Caco-2 (cell line): ENCODE results near the gene KPNA4. TPM values are rescaled to one million over a fixed set of nuclear protein-coding genes. Genes with fewer than 3 reads are reported as not detected.

Source experiments
- BruUV-seq: library from RNA; stranded (reverse); fragments of 400-500 nt; replicated peaks from 2 replicates; lab custom pipeline; 2021; lab: Mats Ljungman, UMichigan
- CTCF ChIA-PET: fragments of 300-600 bp; sonication (Branson Sonifier 250); formaldehyde crosslinking; loops from one replicate; lab custom pipeline; 2022; ENCODE audit warnings: antibody characterized with exemption; lab: Charles Lee
- POLR2A ChIA-PET: fragments of 300-600 bp; sonication (Branson Sonifier 250); formaldehyde crosslinking; loops from one replicate; lab custom pipeline; 2022; ENCODE audit warnings: antibody characterized with exemption; lab: Charles Lee
- DNase-seq, 2 experiments: peaks; one replicate each; pipeline versions ENCODE4 v3.0.0 to v3.0.0-alpha.2; 2020 to 2022
- H3K27me3 ChIP-seq: replicated peaks from 2 replicates; pipeline ENCODE4 v1.6.0; 2011; ENCODE audit warnings: low read length; ENCODE audit not compliant: control insufficient read depth, insufficient read depth
- H3K36me3 ChIP-seq: 2 replicates; pipeline ENCODE4 v1.5.1; 2011; ENCODE audit warnings: low read length; ENCODE audit not compliant: control insufficient read depth, insufficient read depth
- H3K4me1 ChIP-seq: fragments of 250-450 bp; sonication (Bioruptor Pico); 2 replicates; pipeline ENCODE4 v1.5.1; 2020; ENCODE audit warnings: mild to moderate bottlenecking
- H3K4me3 ChIP-seq: 2 replicates; pipeline ENCODE4 v1.5.1; 2011; ENCODE audit warnings: low read depth, mild to moderate bottlenecking, control low read depth, low read length
- H3K9me3 ChIP-seq: fragments of 250-450 bp; sonication (Bioruptor Pico); 2 replicates; pipeline ENCODE4 v1.5.1; 2020; ENCODE audit warnings: mild to moderate bottlenecking, moderate library complexity
- H3K27ac Mint-ChIP-seq: one replicate; pipeline ENCODE4 v1.8.0; 2022; ENCODE audit warnings: mixed read lengths; ENCODE audit not compliant: unreplicated experiment
- H3K27me3 Mint-ChIP-seq: one replicate; pipeline ENCODE4 v1.8.0; 2022; ENCODE audit warnings: mixed read lengths; ENCODE audit not compliant: insufficient read depth, unreplicated experiment
- H3K36me3 Mint-ChIP-seq: one replicate; pipeline ENCODE4 v1.8.0; 2022; ENCODE audit warnings: mild to moderate bottlenecking, mixed read lengths; ENCODE audit not compliant: insufficient read depth, unreplicated experiment
- H3K4me1 Mint-ChIP-seq: one replicate; pipeline ENCODE4 v1.8.0; 2022; ENCODE audit warnings: low read depth, mixed read lengths; ENCODE audit not compliant: unreplicated experiment
- H3K4me3 Mint-ChIP-seq: one replicate; pipeline ENCODE4 v1.8.0; 2022; ENCODE audit warnings: mild to moderate bottlenecking, moderate library complexity, mixed read lengths; ENCODE audit not compliant: unreplicated experiment
- H3K9me3 Mint-ChIP-seq: one replicate; pipeline ENCODE4 v1.8.0; 2022; ENCODE audit warnings: mixed read lengths; ENCODE audit not compliant: unreplicated experiment
- CTCF ChIP-seq, 2 experiments: fragments of 200-600 bp in 1 of 2; IDR thresholded peaks; 1 replicate in 1 of 2; 2 replicates in 1 of 2; pipeline versions ENCODE4 v1.5.1 to v1.8.0; 2011 to 2022; ENCODE audit warnings: antibody characterized with exemption in 1 of 2, control low read depth in 1 of 2, inconsistent platforms in 1 of 2, low read depth in 1 of 2, low read length in 1 of 2, mild to moderate bottlenecking in 1 of 2, moderate library complexity in 1 of 2; ENCODE audit not compliant: insufficient read depth in 1 of 2, severe bottlenecking in 1 of 2, unreplicated experiment in 1 of 2
- intact Hi-C: fragments of 100-400 bp; cut with micrococcal nuclease; formaldehyde crosslinking; loops from one replicate; pipeline ENCODE4 v1.10.0; 2022; ENCODE audit not compliant: unreplicated experiment
- total RNA-seq: library from RNA; stranded (reverse); gene quantifications from 2 replicates; pipeline ENCODE4 v1.2.3, GENCODE V29; 2022

Gene KPNA4
- total RNA-seq, 1 experiment from 2014 or later: 60.5 TPM

GRCh38 chr3:160612386-160613075, 47.2 kb upstream of the KPNA4 start:
- no peak for TF ChIP-seq CTCF (IDR thresholded peaks at IDR 0.05; ENCODE audit: insufficient read depth in 1 of 2, low read depth in 1 of 2, low read length in 1 of 2, severe bottlenecking in 1 of 2, unreplicated experiment in 1 of 2)
- Mint-ChIP-seq H3K36me3 (no peaks in the 10 kb centered on the region), H3K4me1 (no peaks in the 10 kb centered on the region), H3K9me3 (no peaks in the 10 kb centered on the region), H3K27me3 (peaks cover 5% of the 10 kb centered on the region), H3K4me3 (no peak overlapping the region), H3K27ac (no peak overlapping the region)
- no peak for DNase-seq
- Histone ChIP-seq H3K4me3 (no peak overlapping the region), H3K4me1 (peaks cover 11% of the 10 kb centered on the region), H3K9me3 (no peaks in the 10 kb centered on the region), H3K27me3 (no peaks in the 10 kb centered on the region), H3K36me3 (no peaks in the 10 kb centered on the region)
- intact Hi-C loops: no loop called here
- CTCF ChIA-PET: no interaction called here
- BruUV-seq: no TSS peak
- POLR2A ChIA-PET: no interaction called here

GRCh38 chr3:160611141-160611540, 45.8 kb upstream of the KPNA4 start:
- H3K36me3 ChIP-seq: no peaks in the 10 kb centered on the region
- H3K36me3 Mint-ChIP-seq: no peaks in the 10 kb centered on the region
- TF ChIP-seq CTCF (IDR thresholded peaks at IDR 0.05; ENCODE audit: insufficient read depth in 1 of 2, low read depth in 1 of 2, low read length in 1 of 2, severe bottlenecking in 1 of 2, unreplicated experiment in 1 of 2): no peak
- H3K4me3 ChIP-seq: no peak overlapping the region
- H3K9me3 ChIP-seq: no peaks in the 10 kb centered on the region
- H3K27ac Mint-ChIP-seq: no peak overlapping the region
- ChIA-PET CTCF (no interaction called here), POLR2A (no interaction called here)
- H3K9me3 Mint-ChIP-seq: no peaks in the 10 kb centered on the region
- intact Hi-C loops: no loop called here
- no peak overlapping the region for H3K4me3 Mint-ChIP-seq
- H3K4me1 Mint-ChIP-seq: no peaks in the 10 kb centered on the region
- no peaks in the 10 kb centered on the region for H3K4me1 ChIP-seq
- no peak for DNase-seq
- H3K27me3 Mint-ChIP-seq: peaks cover 5% of the 10 kb centered on the region
- BruUV-seq: no TSS peak
- H3K27me3 ChIP-seq: no peaks in the 10 kb centered on the region

GRCh38 chr3:160608870-160609269, 43.5 kb upstream of the KPNA4 start:
- no peak overlapping the region for H3K27ac Mint-ChIP-seq
- no peaks in the 10 kb centered on the region for H3K36me3 Mint-ChIP-seq
- no peaks in the 10 kb centered on the region for H3K9me3 Mint-ChIP-seq
- no peak for TF ChIP-seq CTCF (IDR thresholded peaks at IDR 0.05; ENCODE audit: insufficient read depth in 1 of 2, low read depth in 1 of 2, low read length in 1 of 2, severe bottlenecking in 1 of 2, unreplicated experiment in 1 of 2)
- Histone ChIP-seq H3K27me3 (no peaks in the 10 kb centered on the region), H3K4me1 (no peaks in the 10 kb centered on the region), H3K4me3 (no peak overlapping the region), H3K9me3 (no peaks in the 10 kb centered on the region), H3K36me3 (no peaks in the 10 kb centered on the region)
- CTCF ChIA-PET: no interaction called here
- intact Hi-C loops: no loop called here
- peaks cover 5% of the 10 kb centered on the region for H3K27me3 Mint-ChIP-seq
- POLR2A ChIA-PET: no interaction called here
- no peak for DNase-seq
- no TSS peak for BruUV-seq
- no peaks in the 10 kb centered on the region for H3K4me1 Mint-ChIP-seq
- no peak overlapping the region for H3K4me3 Mint-ChIP-seq
